Measurements from ENCODE around the gene PIGX. TPM values are rescaled to one million over a fixed set of nuclear protein-coding genes. Genes with fewer than 3 reads are reported as not detected.

The PIGX gene
- total and polyA plus RNA-seq, 4 donors = 11.5 to 16.7 (median 14.4) TPM

- Histone ChIP-seq H3K27ac (ENCODE audit: low read depth in 1 of 2, low read length in 2 of 2) (no peak overlapping the region), H3K36me3 (ENCODE audit: control insufficient read depth in 1 of 2, insufficient read depth in 2 of 2, low read length in 1 of 2) (no peaks in the 10 kb centered on the region), H3K4me3 (ENCODE audit: low read length in 2 of 2) (no peak overlapping the region), H3K9me3 (ENCODE audit: control insufficient read depth, low read length) (no peaks in the 10 kb centered on the region), H3K27me3 (ENCODE audit: control insufficient read depth in 1 of 2, insufficient read depth in 2 of 2, low read length in 1 of 2) (no peaks in the 10 kb centered on the region), H3K4me1 (ENCODE audit: control insufficient read depth in 1 of 2, insufficient read depth in 2 of 2, low read length in 2 of 2) (no peaks in the 10 kb centered on the region)
- 84 to 86% methylated on average over 5 of the region's 5 CpGs for WGBS, 2 donors
- intact Hi-C loops (cut with DNase I) = no loop called here
- ATAC-seq (ENCODE audit: low FRiP score) = no peak
- no peak for DNase-seq
These were observed 16.3 kb upstream of the PIGX start for GRCh38 chr3:196695849-196696226.

- Histone ChIP-seq H3K4me1 (ENCODE audit: control insufficient read depth in 1 of 2, insufficient read depth in 2 of 2, low read length in 2 of 2) (no peaks in the 10 kb centered on the region), H3K9me3 (ENCODE audit: control insufficient read depth, low read length) (no peaks in the 10 kb centered on the region), H3K27ac (ENCODE audit: low read depth in 1 of 2, low read length in 2 of 2) (no peak overlapping the region), H3K4me3 (ENCODE audit: low read length in 2 of 2) (no peak overlapping the region), H3K36me3 (ENCODE audit: control insufficient read depth in 1 of 2, insufficient read depth in 2 of 2, low read length in 1 of 2) (no peaks in the 10 kb centered on the region), H3K27me3 (ENCODE audit: control insufficient read depth in 1 of 2, insufficient read depth in 2 of 2, low read length in 1 of 2) (no peaks in the 10 kb centered on the region)
- ATAC-seq (ENCODE audit: low FRiP score) (no peak), DNase-seq (no peak)
- 74 to 75% methylated on average over 5 of the region's 5 CpGs for WGBS, 2 donors
- intact Hi-C loops (cut with DNase I) = no loop called here
These were observed 14.9 kb upstream of the PIGX start for GRCh38 chr3:196697270-196697669.

- intact Hi-C loops (cut with DNase I) = no loop called here
- 76% methylated on average over 7 of the region's 7 CpGs for WGBS, 2 donors
These were observed 12.4 kb upstream of the PIGX start for GRCh38 chr3:196699749-196700148.

GRCh38 chr3:196700801-196701200 lies 11.4 kb upstream of the PIGX start:
- DNase-seq (no peak), ATAC-seq (ENCODE audit: low FRiP score) (no peak)
- no peak overlapping the region for H3K27ac ChIP-seq (ENCODE audit: low read depth in 1 of 2, low read length in 2 of 2)
- no peaks in the 10 kb centered on the region for H3K9me3 ChIP-seq (ENCODE audit: control insufficient read depth, low read length)
- H3K4me3 ChIP-seq (ENCODE audit: low read length in 2 of 2) = no peak overlapping the region
- 82 to 92% methylated on average over 4 of the region's 4 CpGs for WGBS, 2 donors
- H3K27me3 ChIP-seq (ENCODE audit: control insufficient read depth in 1 of 2, insufficient read depth in 2 of 2, low read length in 1 of 2) = no peaks in the 10 kb centered on the region
- no peaks in the 10 kb centered on the region for H3K36me3 ChIP-seq (ENCODE audit: control insufficient read depth in 1 of 2, insufficient read depth in 2 of 2, low read length in 1 of 2)
- intact Hi-C loops (cut with DNase I) = no loop called here
- H3K4me1 ChIP-seq (ENCODE audit: control insufficient read depth in 1 of 2, insufficient read depth in 2 of 2, low read length in 2 of 2) = no peaks in the 10 kb centered on the region

More at GRCh38 chr3:196699749-196700148, 12.4 kb upstream of the PIGX start:
- ATAC-seq (ENCODE audit: low FRiP score) = no peak
- Histone ChIP-seq H3K27me3 (ENCODE audit: control insufficient read depth in 1 of 2, insufficient read depth in 2 of 2, low read length in 1 of 2) (no peaks in the 10 kb centered on the region), H3K36me3 (ENCODE audit: control insufficient read depth in 1 of 2, insufficient read depth in 2 of 2, low read length in 1 of 2) (no peaks in the 10 kb centered on the region), H3K27ac (ENCODE audit: low read depth in 1 of 2, low read length in 2 of 2) (no peak overlapping the region), H3K9me3 (ENCODE audit: control insufficient read depth, low read length) (no peaks in the 10 kb centered on the region), H3K4me1 (ENCODE audit: control insufficient read depth in 1 of 2, insufficient read depth in 2 of 2, low read length in 2 of 2) (no peaks in the 10 kb centered on the region), H3K4me3 (ENCODE audit: low read length in 2 of 2) (no peak overlapping the region)
- DNase-seq = no peak

GRCh38 chr3:196706327-196706726 lies 5.8 kb upstream of the PIGX start:
- Histone ChIP-seq H3K36me3 (ENCODE audit: control insufficient read depth in 1 of 2, insufficient read depth in 2 of 2, low read length in 1 of 2) (no peaks in the 10 kb centered on the region), H3K4me3 (ENCODE audit: low read length in 2 of 2) (no peak overlapping the region), H3K4me1 (ENCODE audit: control insufficient read depth in 1 of 2, insufficient read depth in 2 of 2, low read length in 2 of 2) (no peaks in the 10 kb centered on the region), H3K9me3 (ENCODE audit: control insufficient read depth, low read length) (no peaks in the 10 kb centered on the region), H3K27me3 (ENCODE audit: control insufficient read depth in 1 of 2, insufficient read depth in 2 of 2, low read length in 1 of 2) (no peaks in the 10 kb centered on the region), H3K27ac (ENCODE audit: low read depth in 1 of 2, low read length in 2 of 2) (no peak overlapping the region)
- no peak for ATAC-seq (ENCODE audit: low FRiP score)
- DNase-seq = no peak
- intact Hi-C loops (cut with DNase I) = no loop called here
- 92 to 93% methylated on average over 5 of the region's 5 CpGs for WGBS, 2 donors

- intact Hi-C loops (cut with DNase I) = no loop called here
- 97 to 98% methylated on average over 4 of the region's 4 CpGs for WGBS, 2 donors
These were observed 5.4 kb upstream of the PIGX start for GRCh38 chr3:196706731-196707130.

GRCh38 chr3:196707566-196707965 lies 4.6 kb upstream of the PIGX start:
- Histone ChIP-seq H3K4me3 (ENCODE audit: low read length in 2 of 2) (no peak overlapping the region), H3K27me3 (ENCODE audit: control insufficient read depth in 1 of 2, insufficient read depth in 2 of 2, low read length in 1 of 2) (no peaks in the 10 kb centered on the region), H3K36me3 (ENCODE audit: control insufficient read depth in 1 of 2, insufficient read depth in 2 of 2, low read length in 1 of 2) (no peaks in the 10 kb centered on the region), H3K9me3 (ENCODE audit: control insufficient read depth, low read length) (no peaks in the 10 kb centered on the region), H3K4me1 (ENCODE audit: control insufficient read depth in 1 of 2, insufficient read depth in 2 of 2, low read length in 2 of 2) (no peaks in the 10 kb centered on the region), H3K27ac (ENCODE audit: low read depth in 1 of 2, low read length in 2 of 2) (no peak overlapping the region)
- intact Hi-C loops (cut with DNase I) = no loop called here
- 93 to 94% methylated on average over 8 of the region's 8 CpGs for WGBS, 2 donors
- DNase-seq (no peak), ATAC-seq (ENCODE audit: low FRiP score) (no peak)

More at GRCh38 chr3:196706731-196707130, 5.4 kb upstream of the PIGX start:
- Histone ChIP-seq H3K4me3 (ENCODE audit: low read length in 2 of 2) (no peak overlapping the region), H3K27me3 (ENCODE audit: control insufficient read depth in 1 of 2, insufficient read depth in 2 of 2, low read length in 1 of 2) (no peaks in the 10 kb centered on the region), H3K9me3 (ENCODE audit: control insufficient read depth, low read length) (no peaks in the 10 kb centered on the region), H3K4me1 (ENCODE audit: control insufficient read depth in 1 of 2, insufficient read depth in 2 of 2, low read length in 2 of 2) (no peaks in the 10 kb centered on the region), H3K27ac (ENCODE audit: low read depth in 1 of 2, low read length in 2 of 2) (no peak overlapping the region), H3K36me3 (ENCODE audit: control insufficient read depth in 1 of 2, insufficient read depth in 2 of 2, low read length in 1 of 2) (no peaks in the 10 kb centered on the region)
- ATAC-seq (ENCODE audit: low FRiP score) (no peak), DNase-seq (no peak)

- intact Hi-C loops (cut with DNase I) = no loop called here
- no peaks in the 10 kb centered on the region for H3K4me1 ChIP-seq (ENCODE audit: control insufficient read depth in 1 of 2, insufficient read depth in 2 of 2, low read length in 2 of 2)
- no peak overlapping the region for H3K27ac ChIP-seq (ENCODE audit: low read depth in 1 of 2, low read length in 2 of 2)
- H3K9me3 ChIP-seq (ENCODE audit: control insufficient read depth, low read length) = no peaks in the 10 kb centered on the region
- H3K27me3 ChIP-seq (ENCODE audit: control insufficient read depth in 1 of 2, insufficient read depth in 2 of 2, low read length in 1 of 2) = no peaks in the 10 kb centered on the region
- ATAC-seq (ENCODE audit: low FRiP score) = no peak
- WGBS, 2 donors = 84 to 85% methylated on average over 7 of the region's 7 CpGs
- DNase-seq = no peak
- H3K4me3 ChIP-seq (ENCODE audit: low read length in 2 of 2) = no peak overlapping the region
- H3K36me3 ChIP-seq (ENCODE audit: control insufficient read depth in 1 of 2, insufficient read depth in 2 of 2, low read length in 1 of 2) = no peaks in the 10 kb centered on the region
These were observed 3.7 kb upstream of the PIGX start for GRCh38 chr3:196708467-196708866.

- 4% methylated on average over 44 to 64 of the region's 64 CpGs for WGBS, 2 donors
- DNase-seq = peak; percentile 79 to 91
- no peaks in the 10 kb centered on the region for H3K9me3 ChIP-seq (ENCODE audit: control insufficient read depth, low read length)
- H3K36me3 ChIP-seq (ENCODE audit: control insufficient read depth in 1 of 2, insufficient read depth in 2 of 2, low read length in 1 of 2) = no peaks in the 10 kb centered on the region
- H3K4me3 ChIP-seq (ENCODE audit: low read length in 2 of 2) = peak overlapping the region; percentile 40 to 89
- intact Hi-C loops (cut with DNase I) = no loop called here
- no peaks in the 10 kb centered on the region for H3K27me3 ChIP-seq (ENCODE audit: control insufficient read depth in 1 of 2, insufficient read depth in 2 of 2, low read length in 1 of 2)
- peak overlapping the region; percentile 14 to 75 for H3K27ac ChIP-seq (ENCODE audit: low read depth in 1 of 2, low read length in 2 of 2)
- ATAC-seq (ENCODE audit: low FRiP score) = peak; percentile 89
- no peaks in the 10 kb centered on the region for H3K4me1 ChIP-seq (ENCODE audit: control insufficient read depth in 1 of 2, insufficient read depth in 2 of 2, low read length in 2 of 2)
These were observed 587 bp downstream of the PIGX start for GRCh38 chr3:196712514-196713413.

Measured in aorta (tissue), 5 donors.